IMR-90 (cell line): Measurements from ENCODE around the gene TMEM132A. TPM values are rescaled to one million over a fixed set of nuclear protein-coding genes. Genes with fewer than 3 reads are reported as not detected.

Experiments used
- ATAC-seq: fragments of 200-7000 bp; cut with Tn5 transposase; 2 replicates; pipeline ENCODE4 v1.9.1; 2020; ENCODE audit warnings: low read depth, mild to moderate bottlenecking, moderate library complexity
- BruUV-seq: library from RNA; stranded (reverse); fragments of 400-500 nt; replicated peaks from 2 replicates; lab custom pipeline; 2021; lab: Mats Ljungman, UMichigan
- CTCF ChIA-PET: fragments of 300-600 bp; formaldehyde crosslinking; extraction: SDS; loops from one replicate; lab custom pipeline; 2021; ENCODE audit warnings: antibody characterized with exemption; lab: Yijun Ruan, JAX
- POLR2A ChIA-PET: fragments of 300-600 bp; sonication (Branson Sonifier 250); formaldehyde crosslinking; loops from one replicate; lab custom pipeline; 2022; ENCODE audit warnings: antibody characterized with exemption; ENCODE audit not compliant: unreplicated experiment; lab: Charles Lee
- DNase-seq: peaks from one replicate; pipeline ENCODE4 v3.0.0; 2013
- H2AFZ ChIP-seq: replicated peaks from 2 replicates; pipeline ENCODE3; 2013; ENCODE audit warnings: low read length, mild to moderate bottlenecking; ENCODE audit not compliant: poor library complexity
- H2AK5ac ChIP-seq: 2 replicates; pipeline ENCODE4 v1.6.1; 2013; ENCODE audit warnings: low read depth, low read length, inconsistent platforms
- H2AK9ac ChIP-seq: replicated peaks from 2 replicates; pipeline ENCODE3; 2013; ENCODE audit warnings: mild to moderate bottlenecking, low read depth, low read length, moderate library complexity; ENCODE audit not compliant: poor library complexity
- H2BK120ac ChIP-seq: 2 replicates; pipeline ENCODE4 v1.6.1; 2013; ENCODE audit warnings: low read depth, low read length, inconsistent platforms
- H2BK15ac ChIP-seq: 3 replicates; pipeline ENCODE4 v1.6.1; 2013; ENCODE audit warnings: low read depth, low read length, inconsistent platforms
- H2BK20ac ChIP-seq: 2 replicates; pipeline ENCODE4 v1.6.1; 2013; ENCODE audit warnings: low read depth, mild to moderate bottlenecking, inconsistent platforms, low read length, moderate library complexity
- H2BK5ac ChIP-seq: 2 replicates; pipeline ENCODE4 v1.6.1; 2013; ENCODE audit warnings: mild to moderate bottlenecking, low read depth, low read length, inconsistent platforms; ENCODE audit not compliant: poor library complexity, severe bottlenecking
- H3K14ac ChIP-seq: replicated peaks from 2 replicates; pipeline ENCODE4 v1.6.1; 2013; ENCODE audit warnings: low read depth, low read length, inconsistent platforms
- H3K18ac ChIP-seq: 2 replicates; pipeline ENCODE4 v1.6.1; 2013; ENCODE audit warnings: low read depth, low read length, control low read depth
- H3K23ac ChIP-seq: 2 replicates; pipeline ENCODE4 v1.6.1; 2013; ENCODE audit warnings: low read depth, low read length, inconsistent platforms
- H3K27ac ChIP-seq: 2 replicates; pipeline ENCODE4 v1.5.1; 2013; ENCODE audit warnings: mild to moderate bottlenecking, control low read depth, low read length; ENCODE audit not compliant: insufficient read depth
- H3K27me3 ChIP-seq: 2 replicates; pipeline ENCODE4 v1.6.1; 2013; ENCODE audit warnings: low read length; ENCODE audit not compliant: control insufficient read depth, insufficient read depth
- H3K36me3 ChIP-seq: 2 replicates; pipeline ENCODE4 v1.6.1; 2013; ENCODE audit warnings: low read length, mixed read lengths; ENCODE audit not compliant: control insufficient read depth, insufficient read depth
- H3K4ac ChIP-seq: 2 replicates; pipeline ENCODE4 v1.6.1; 2013; ENCODE audit warnings: low read depth, low read length, inconsistent platforms
- H3K4me1 ChIP-seq: 2 replicates; pipeline ENCODE4 v1.6.1; 2013; ENCODE audit warnings: low read length, mixed read lengths; ENCODE audit not compliant: control insufficient read depth, insufficient read depth
- H3K4me2 ChIP-seq: 2 replicates; pipeline ENCODE4 v1.6.1; 2013; ENCODE audit warnings: low read depth, mild to moderate bottlenecking, control low read depth, low read length, moderate library complexity
- H3K4me3 ChIP-seq: 2 replicates; pipeline ENCODE4 v1.5.1; 2013; ENCODE audit warnings: low read depth, mild to moderate bottlenecking, control low read depth, low read length, moderate library complexity; ENCODE audit not compliant: insufficient read depth
- H3K56ac ChIP-seq: 2 replicates; pipeline ENCODE4 v1.6.1; 2013; ENCODE audit warnings: low read length, inconsistent platforms; ENCODE audit not compliant: insufficient read depth; ENCODE audit errors: extremely low read depth
- H3K79me1 ChIP-seq, 2 experiments: 2 replicates each; pipeline ENCODE4 v1.6.1; 2013; ENCODE audit warnings: low read length in 2 of 2, inconsistent platforms in 1 of 2, low read depth in 1 of 2
- H3K9ac ChIP-seq: 2 replicates; pipeline ENCODE4 v1.6.1; 2013; ENCODE audit warnings: low read depth, low read length, control low read depth
- H3K9me1 ChIP-seq: 2 replicates; pipeline ENCODE4 v1.6.1; 2013; ENCODE audit warnings: low read length, inconsistent platforms; ENCODE audit not compliant: insufficient read depth
- H3K9me3 ChIP-seq: 2 replicates; pipeline ENCODE4 v1.6.1; 2013; ENCODE audit warnings: low read length; ENCODE audit not compliant: control insufficient read depth, insufficient read depth
- H4K20me1 ChIP-seq: 2 replicates; pipeline ENCODE4 v1.6.1; 2013; ENCODE audit warnings: low read length, inconsistent platforms; ENCODE audit not compliant: insufficient read depth
- H4K5ac ChIP-seq: 2 replicates; pipeline ENCODE4 v1.6.1; 2013; ENCODE audit warnings: mild to moderate bottlenecking, low read depth, low read length, control low read depth
- H4K8ac ChIP-seq, 2 experiments: 2 replicates each; pipeline ENCODE4 v1.6.1; 2013; ENCODE audit warnings: low read depth in 2 of 2, low read length in 2 of 2, control low read depth in 1 of 2, inconsistent platforms in 1 of 2
- H4K91ac ChIP-seq: 2 replicates; pipeline ENCODE4 v1.6.1; 2013; ENCODE audit warnings: low read depth, low read length, inconsistent platforms; ENCODE audit not compliant: insufficient read depth
- CHD1 ChIP-seq: IDR thresholded peaks from 2 replicates; pipeline ENCODE4 v1.6.1; 2012; ENCODE audit warnings: low read depth, low read length, improper control_type of control experiment
- WGBS, 2 experiments: methylation state at CpG; one replicate each; pipeline versions ENCODE4 v1.1.5 to v1.1.7; 2013; ENCODE audit warnings: missing lambda C conversion rate in 2 of 2; ENCODE audit not compliant: insufficient read length in 1 of 2; ENCODE audit errors: extremely low coverage in 2 of 2; 5-methylcytosine and 5-hydroxymethylcytosine counted together
- dilution Hi-C: fragments of 300-500 bp; cut with HindIII; formaldehyde crosslinking; loops from one replicate; pipeline ENCODE4 v1.14.3; 2018; ENCODE audit warnings: low sequenced_read_pairs; ENCODE audit not compliant: unreplicated experiment
- in situ Hi-C: fragments of 300-500 bp; cut with MboI; formaldehyde crosslinking; loops from 3 replicates; pipeline ENCODE4 v1.14.3; 2019; ENCODE audit warnings: low sequenced_read_pairs, inconsistent platforms, mixed read lengths
- intact Hi-C: fragments of 100-400 bp; cut with micrococcal nuclease; formaldehyde crosslinking; loops from 2 replicates; pipeline ENCODE4 v1.10.0; 2022
- polyA plus RNA-seq, 3 experiments: library from polyadenylated mRNA; depleted of rRNA; stranded (reverse); fragments of >200 nt; gene quantifications; 2 replicates each; pipeline ENCODE4 v1.2.3, GENCODE V29; 2012; ENCODE audit warnings: low replicate concordance in 1 of 3
- total RNA-seq: library from RNA; depleted of rRNA; stranded (reverse); fragments of >200 nt; gene quantifications from 2 replicates; pipeline ENCODE4 v1.2.3, GENCODE V29; 2012
- TF ChIP-seq, protein P1 (sequence below): fragments of 150-350 bp; IDR thresholded peaks from 2 replicates; pipeline ENCODE4 v1.6.1; 2016; ENCODE audit warnings: low read depth, mild to moderate bottlenecking, low read length, moderate library complexity, borderline replicate concordance

The TMEM132A gene
- total and polyA plus RNA-seq, 2 of the 4 experiments (the other 2 are of a cell fraction): 7.7 to 64.2 TPM

GRCh38 chr11:60918251-60918938 is 5.9 kb upstream of the TMEM132A start:
- Histone ChIP-seq H3K18ac (no peak overlapping the region), H3K4me1 (peaks cover 7% of the 10 kb centered on the region), H4K8ac (no peak overlapping the region), H3K9ac (no peak overlapping the region), H2BK5ac (no peak overlapping the region), H3K56ac (no peak overlapping the region), H3K27me3 (no peaks in the 10 kb centered on the region), H3K23ac (no peak overlapping the region), H3K4me3 (no peak overlapping the region), H3K36me3 (peaks cover 26% of the 10 kb centered on the region), H2BK15ac (no peak overlapping the region), H4K20me1 (peaks cover 14% of the 10 kb centered on the region; the same call in 1 of the 2 replicates), H3K4ac (no peak overlapping the region), H4K91ac (no peak overlapping the region), H3K4me2 (no peak overlapping the region), H2AK9ac (peak overlapping the region; percentile 68), H2BK20ac (no peak overlapping the region), H2AK5ac (no peak overlapping the region), H3K27ac (no peak overlapping the region), H2AFZ (no peak overlapping the region), H3K9me1 (peaks cover 14% of the 10 kb centered on the region), H3K79me1 (peaks cover 23 to 58% of the 10 kb centered on the region in 2 experiments), H3K9me3 (no peaks in the 10 kb centered on the region), H2BK120ac (no peak overlapping the region), H4K5ac (no peak overlapping the region), H3K14ac (peak overlapping the region; percentile 10; the same call in 1 of the 2 replicates)
- CTCF ChIA-PET: no interaction called here
- BruUV-seq: no TSS peak
- POLR2A ChIA-PET: no interaction called here
- WGBS, 2 experiments: no CpG with 5 or more reads among the region's 4 CpGs
- in situ Hi-C loops (loop anchor here (25.0 kb wide), 1 partner anchor 1331 kb away; no protein-coding TSS in a partner anchor), intact Hi-C loops (no loop called here), dilution Hi-C loops (no loop called here)
- TF ChIP-seq, protein P1, sequence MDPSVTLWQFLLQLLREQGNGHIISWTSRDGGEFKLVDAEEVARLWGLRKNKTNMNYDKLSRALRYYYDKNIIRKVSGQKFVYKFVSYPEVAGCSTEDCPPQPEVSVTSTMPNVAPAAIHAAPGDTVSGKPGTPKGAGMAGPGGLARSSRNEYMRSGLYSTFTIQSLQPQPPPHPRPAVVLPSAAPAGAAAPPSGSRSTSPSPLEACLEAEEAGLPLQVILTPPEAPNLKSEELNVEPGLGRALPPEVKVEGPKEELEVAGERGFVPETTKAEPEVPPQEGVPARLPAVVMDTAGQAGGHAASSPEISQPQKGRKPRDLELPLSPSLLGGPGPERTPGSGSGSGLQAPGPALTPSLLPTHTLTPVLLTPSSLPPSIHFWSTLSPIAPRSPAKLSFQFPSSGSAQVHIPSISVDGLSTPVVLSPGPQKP: no peak
- no peak for TF ChIP-seq CHD1
- DNase-seq (no peak), ATAC-seq (no peak)
